GM23248 (cell line): ENCODE data around the gene MAPT.

Experiments
- EZH2 ChIP-seq: fragments of 200-600 bp; sonication (generic); IDR thresholded peaks from 2 replicates; pipeline ENCODE4 v1.6.1; 2018; ENCODE audit warnings: antibody characterized with exemption, mild to moderate bottlenecking; ENCODE audit not compliant: insufficient read depth, poor library complexity, severe bottlenecking
- EZH2phosphoT487 ChIP-seq: fragments of 200-600 bp; sonication (generic); IDR thresholded peaks from 2 replicates; pipeline ENCODE4 v1.6.1; 2018; ENCODE audit warnings: antibody characterized with exemption, moderate library complexity, mild to moderate bottlenecking, low read depth; ENCODE audit not compliant: insufficient read depth

- TF ChIP-seq EZH2 (no peak), EZH2phosphoT487 (no peak)
Measured at GRCh38 chr17:46031920-46032319, 137.6 kb downstream of the MAPT start.
